Activated naive CD4-positive, alpha-beta T cell treated with anti-CD3 and anti-CD28 coated beads, Interleukin-2, amount 50 U/mL, for 16 hours (primary cell): ENCODE results near the gene PSMD11.
"Not testable (repeated sequence)": the region's sequence is repeated elsewhere in the genome, so short reads cannot be mapped to it uniquely, and the experiment has no call there.

ENCODE experiments used
- DNase-seq: peaks from one replicate; pipeline ENCODE4 v3.0.0-alpha.2; 2020

The PSMD11 gene

DNA sequence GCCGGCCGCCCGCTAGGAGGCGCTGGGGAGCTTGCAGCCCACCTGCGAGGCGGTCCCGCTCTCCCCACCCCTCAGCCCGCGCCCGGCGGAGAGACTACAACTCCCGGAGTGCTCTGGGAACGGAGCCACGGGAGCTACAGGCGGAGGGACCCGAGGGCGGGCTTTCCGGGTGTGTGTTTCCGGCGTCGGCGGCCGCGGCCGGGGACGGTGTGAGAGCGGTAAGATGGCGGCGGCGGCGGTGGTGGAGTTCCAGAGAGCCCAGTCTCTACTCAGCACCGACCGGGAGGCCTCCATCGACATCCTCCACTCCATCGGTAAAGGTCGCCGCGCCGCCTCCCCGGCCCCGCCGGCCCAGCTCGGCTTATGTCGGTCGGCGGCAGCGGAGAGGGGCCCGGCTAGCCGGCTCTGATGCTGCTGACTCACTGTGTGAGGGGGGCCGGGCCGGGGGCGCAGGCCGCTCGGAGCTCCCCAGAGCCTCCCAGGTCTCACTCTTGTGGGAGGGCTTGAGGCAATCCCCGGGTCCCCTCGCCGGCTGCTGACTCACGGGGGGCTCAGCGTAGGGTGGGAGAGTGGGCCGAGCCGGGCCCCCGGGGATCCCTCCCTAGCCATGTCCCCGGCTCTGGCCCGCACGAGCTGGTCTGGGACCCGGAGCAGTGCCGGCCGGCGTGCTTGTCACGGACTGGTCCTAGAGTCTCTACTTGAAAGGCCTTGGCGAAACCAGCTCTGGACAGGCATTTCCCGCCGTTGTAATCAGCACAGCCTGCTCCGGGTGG lies at the start of gene PSMD11:
Gene PSMD11, plus strand, starts transcription at position 210 of the 773 bp plus-strand sequence. Its CDS starts 14 bp downstream, at position 224.
- DNase-seq = peak; percentile 100

- no peak for DNase-seq
Observed at GRCh38 chr17:32396343-32396742, 48.0 kb upstream of the PSMD11 start.

DNA sequence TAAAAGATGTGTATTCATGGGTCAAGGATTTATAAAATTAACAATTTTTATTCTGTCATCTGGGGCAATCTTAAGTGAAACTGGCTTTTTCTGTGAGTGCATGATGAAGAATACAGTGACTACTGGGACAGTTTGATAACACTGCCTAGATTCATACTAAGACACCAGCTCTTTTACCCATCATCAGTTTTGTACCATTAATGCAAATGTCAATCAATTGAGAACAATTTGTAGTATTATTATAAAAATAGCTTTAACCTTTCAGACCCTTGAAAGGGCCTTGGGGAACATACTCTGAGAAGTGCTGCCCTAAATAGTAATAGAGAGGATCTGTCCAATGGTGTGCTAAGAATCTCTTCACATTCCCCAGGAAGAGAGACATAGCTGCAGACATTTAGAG lies 45.4 kb upstream of the PSMD11 start:
- DNase-seq = no peak

GRCh38 chr17:32410085-32410484 lies 34.2 kb upstream of the PSMD11 start:
- DNase-seq = not testable (repeated sequence)

DNA sequence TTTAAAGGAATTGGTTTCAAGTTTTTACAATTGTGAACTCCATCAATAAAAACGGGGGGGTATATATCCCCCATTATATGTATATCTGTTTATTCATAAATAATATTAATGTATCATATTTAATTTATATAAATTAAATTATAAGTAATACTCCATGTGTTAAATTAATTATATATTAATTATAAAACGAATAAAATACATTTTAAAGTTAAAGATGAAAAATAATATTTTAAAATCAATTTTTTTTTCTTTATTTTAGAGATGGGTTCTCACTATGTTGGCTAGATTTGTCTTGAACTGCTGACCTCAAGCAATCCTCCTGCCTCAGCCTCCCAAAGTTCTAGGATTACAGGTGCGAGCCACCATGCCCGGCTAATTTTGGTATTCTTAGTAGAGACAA lies 17.4 kb upstream of the PSMD11 start:
- no peak for DNase-seq

DNA sequence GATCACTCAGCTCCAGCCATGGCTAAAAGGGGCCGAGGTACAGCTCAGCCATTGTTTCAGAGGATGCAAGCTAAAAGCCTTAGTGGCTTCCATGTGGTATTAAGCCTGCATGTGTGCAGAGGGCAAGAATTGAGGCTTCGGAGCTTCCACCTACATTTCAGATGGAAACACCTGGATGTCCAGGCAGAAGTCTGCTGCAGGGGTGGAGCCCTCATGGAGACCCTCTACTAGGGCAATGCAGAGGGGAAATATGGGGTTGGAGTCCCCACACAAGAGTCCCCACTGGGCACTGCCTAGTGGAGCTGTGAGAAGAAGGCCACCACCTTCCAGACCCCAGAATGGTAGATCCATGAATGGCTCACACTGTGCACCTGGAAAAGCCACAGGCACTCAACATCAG lies 14.7 kb upstream of the PSMD11 start:
- no peak for DNase-seq

GRCh38 chr17:32440722-32441121 lies 3.6 kb upstream of the PSMD11 start:
- no peak for DNase-seq

GRCh38 chr17:32441886-32442285 lies 2.4 kb upstream of the PSMD11 start:
- no peak for DNase-seq

DNA sequence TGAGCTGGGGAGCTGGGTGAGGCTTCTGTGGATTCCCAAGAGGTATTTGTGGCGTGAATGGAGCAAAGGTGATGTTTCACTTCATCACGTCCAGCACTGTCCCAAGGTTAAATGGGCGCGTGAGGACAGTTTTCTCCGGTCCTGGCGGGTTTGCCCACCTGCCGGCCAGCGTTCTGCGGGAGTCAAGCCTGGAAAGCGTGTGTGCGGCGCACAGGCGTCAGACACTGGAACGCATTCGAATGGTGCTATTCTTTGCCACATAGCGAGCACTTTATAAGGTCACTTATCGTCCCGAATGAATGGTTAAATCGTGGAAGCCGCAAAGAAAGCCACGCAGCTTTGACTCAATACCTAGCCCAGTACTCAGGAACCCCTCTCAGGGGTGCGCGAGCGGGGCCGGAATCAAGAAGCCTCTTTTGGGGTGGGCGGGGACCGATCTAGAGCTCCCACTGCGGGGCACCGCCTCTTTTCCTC lies 446 bp upstream of the PSMD11 start:
- DNase-seq = no peak

- peak; percentile 32 for DNase-seq
Observed at GRCh38 chr17:32445074-32445415, 735 bp downstream of the PSMD11 start.

DNA sequence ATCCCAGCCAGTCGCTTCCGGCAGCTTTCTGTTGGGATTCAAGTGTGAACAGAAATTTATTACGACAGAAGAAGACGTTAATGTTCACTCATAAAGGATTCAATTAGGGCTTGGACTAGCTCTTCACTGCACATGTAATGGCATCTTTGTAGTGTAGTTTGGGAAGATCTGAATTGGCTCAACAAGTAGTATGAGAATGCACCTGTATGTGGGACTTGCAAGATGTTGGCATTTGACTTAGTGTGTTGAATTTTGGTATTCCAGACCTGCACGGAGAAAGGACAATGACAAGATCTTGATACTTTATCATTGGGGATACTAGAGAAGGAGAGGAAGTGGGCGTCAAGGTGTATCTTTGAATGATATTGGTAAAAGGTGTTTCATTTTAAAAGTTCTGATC lies 1.2 kb downstream of the PSMD11 start:
- DNase-seq = no peak

GRCh38 chr17:32445971-32446370 lies 1.7 kb downstream of the PSMD11 start:
- DNase-seq = no peak

- no peak for DNase-seq
Observed at GRCh38 chr17:32446949-32447348, 2.6 kb downstream of the PSMD11 start.

DNA sequence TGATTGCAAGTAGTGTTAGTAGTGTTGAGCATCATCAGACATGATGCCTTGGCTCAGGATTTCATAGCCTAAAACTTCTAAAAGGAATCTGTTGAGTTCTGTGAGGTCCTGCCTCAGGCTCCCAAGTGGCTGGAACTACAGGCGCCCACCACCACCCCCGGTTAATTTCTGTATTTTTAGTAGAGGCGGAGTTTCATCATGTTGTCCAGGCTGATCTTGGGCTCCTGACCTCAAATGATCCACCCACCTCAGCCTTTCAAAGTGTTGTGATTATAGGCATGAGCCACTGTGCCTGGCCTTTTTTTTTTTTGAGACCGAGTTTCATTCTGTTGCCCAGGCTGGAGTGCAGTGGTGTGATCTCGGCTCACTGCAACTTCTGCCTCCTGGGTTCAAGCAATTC lies 5.7 kb downstream of the PSMD11 start:
- DNase-seq = no peak

DNA sequence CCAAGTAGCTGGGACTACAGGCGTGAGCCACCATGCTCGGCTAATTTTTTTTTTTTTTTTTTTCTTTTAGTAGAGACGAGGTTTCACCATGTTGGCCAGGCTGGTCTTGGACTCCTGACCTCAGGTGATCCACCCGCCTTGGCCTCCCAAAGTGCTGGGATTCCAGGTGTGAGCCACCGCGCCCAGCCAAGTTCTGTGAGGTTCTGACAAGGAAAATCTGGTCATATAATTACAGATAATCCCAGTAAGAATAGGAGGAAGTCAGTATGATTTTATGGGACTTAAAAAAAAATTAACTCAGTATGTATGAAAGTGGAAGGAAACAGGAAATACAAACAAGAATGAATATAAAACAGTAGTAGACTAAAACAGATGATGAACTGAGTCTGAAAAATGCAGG lies 6.1 kb downstream of the PSMD11 start:
- DNase-seq = not testable (repeated sequence)

GRCh38 chr17:32451879-32452278 lies 7.6 kb downstream of the PSMD11 start:
- DNase-seq = no peak

DNA sequence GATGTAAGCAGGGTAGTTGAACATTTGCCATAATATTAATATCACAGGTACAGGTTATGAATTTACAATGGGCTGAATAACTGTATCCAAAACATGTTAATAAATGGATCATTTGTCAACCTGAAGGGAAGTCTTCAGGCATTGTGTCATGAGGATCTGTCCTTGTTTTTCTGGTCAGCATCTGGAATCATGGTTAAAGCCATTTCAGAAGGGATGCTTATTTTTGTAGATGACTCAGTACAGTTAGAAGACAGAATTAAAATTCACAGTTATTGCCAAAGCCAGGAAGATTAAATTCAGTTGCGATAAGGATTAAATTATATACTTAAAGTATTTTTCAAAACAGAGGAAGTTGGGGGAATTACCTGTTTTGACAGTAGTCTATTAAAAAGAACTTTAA lies 8.0 kb downstream of the PSMD11 start:
- no peak for DNase-seq

DNA sequence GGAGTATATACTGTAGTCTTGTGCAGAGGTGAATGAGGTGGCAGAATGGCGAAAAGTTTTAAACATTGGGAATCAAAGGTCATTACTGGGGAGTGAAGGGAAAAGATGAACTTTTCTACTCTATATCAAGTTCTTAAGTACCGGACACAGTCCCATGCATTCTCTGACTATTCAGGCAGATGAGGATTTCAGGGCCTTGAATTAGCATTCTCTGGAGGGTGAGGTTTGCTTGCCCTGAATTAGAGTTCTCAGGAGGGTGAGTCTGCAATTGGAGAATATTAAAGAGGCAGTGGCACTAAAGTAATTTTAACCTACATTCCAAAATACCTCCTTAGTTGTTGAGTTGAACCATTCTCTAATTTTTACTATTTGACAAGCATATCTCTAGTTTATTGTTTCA lies 9.1 kb downstream of the PSMD11 start:
- DNase-seq = no peak

- DNase-seq = no peak
Observed at GRCh38 chr17:32458371-32458770, 14.1 kb downstream of the PSMD11 start.

GRCh38 chr17:32460054-32460453 lies 15.7 kb downstream of the PSMD11 start:
- DNase-seq = no peak

DNA sequence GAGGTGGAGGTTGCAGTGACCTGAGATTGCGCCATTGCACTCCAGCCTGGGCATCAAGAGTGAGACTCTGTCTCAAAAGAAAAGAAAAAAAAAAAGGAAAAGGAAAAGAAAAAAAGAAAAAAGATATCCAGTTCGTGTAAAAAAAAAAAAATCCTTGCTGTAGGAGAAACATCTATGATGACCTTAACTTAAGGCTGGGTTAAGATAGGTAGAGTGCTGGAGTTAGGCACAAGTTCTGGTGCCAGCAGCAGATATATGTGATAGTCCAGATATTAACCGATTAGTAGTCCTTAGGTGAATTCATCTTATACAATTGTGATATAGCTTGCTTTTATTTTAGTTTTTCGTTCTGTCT lies 17.2 kb downstream of the PSMD11 start:
- no peak for DNase-seq

DNA sequence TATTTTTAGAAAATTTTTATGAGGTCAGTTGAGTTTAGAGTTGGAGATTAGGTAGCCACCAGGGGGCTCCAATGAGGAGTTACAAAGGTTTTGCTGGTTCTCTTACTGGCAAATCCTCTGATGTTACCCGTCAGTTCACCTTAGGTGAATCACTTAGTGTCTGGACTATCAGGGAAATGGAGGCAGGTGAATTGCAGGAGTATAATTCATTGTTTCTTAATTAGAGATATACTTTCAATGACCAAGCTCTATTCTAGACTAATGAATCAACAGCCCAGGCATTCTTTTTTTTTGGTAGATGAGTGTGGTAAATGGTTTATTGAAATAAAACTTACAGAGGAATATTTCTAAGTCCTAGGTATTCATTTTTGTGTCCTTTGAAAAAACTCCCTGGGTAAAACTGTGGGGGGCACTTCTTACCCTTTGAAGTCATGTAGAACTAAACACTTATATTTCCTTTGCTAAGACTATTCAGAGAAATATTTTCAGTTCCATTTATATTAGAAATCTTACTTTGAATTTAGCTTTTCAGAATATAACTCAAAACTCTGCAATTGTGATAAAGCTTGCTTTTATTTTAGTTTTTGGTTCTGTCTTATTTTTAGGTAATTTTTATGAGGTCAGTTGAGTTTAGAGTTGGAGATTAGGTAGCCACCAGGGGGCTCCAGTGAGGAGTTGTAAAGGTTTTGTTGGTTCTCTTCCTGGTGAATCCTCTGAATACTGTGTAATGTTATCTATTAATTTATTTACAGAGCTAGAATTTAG lies 17.7 kb downstream of the PSMD11 start:
- DNase-seq = peak; percentile 70

DNA sequence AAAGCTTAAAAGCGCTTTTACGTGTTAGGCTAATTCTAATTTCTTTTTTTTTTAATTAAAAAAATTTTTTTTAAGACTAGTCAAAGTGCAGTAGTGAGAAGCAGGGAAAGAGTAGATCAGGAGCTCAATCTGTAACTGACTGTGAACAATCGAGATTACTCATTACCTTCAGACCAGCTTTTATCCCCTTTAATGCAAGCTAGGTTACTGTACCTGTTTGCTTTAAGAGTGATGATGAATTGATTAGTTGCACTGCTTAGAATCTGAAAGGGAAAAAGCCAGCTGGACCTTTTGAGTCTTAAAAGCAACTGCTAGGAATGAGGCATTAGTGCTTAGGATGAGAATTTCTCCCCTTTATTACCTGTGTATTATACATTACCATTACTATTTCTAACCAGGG lies 19.0 kb downstream of the PSMD11 start:
- DNase-seq = no peak

- no peak for DNase-seq
Observed at GRCh38 chr17:32464374-32464773, 20.1 kb downstream of the PSMD11 start.

GRCh38 chr17:32467949-32468348 lies 23.6 kb downstream of the PSMD11 start:
- DNase-seq = no peak
